HEK293 (cell line): ENCODE data around the gene HINT3.

Source experiments
- CTCF ChIP-seq: fragments of 450-650 bp; formaldehyde crosslinking; IDR thresholded peaks from 2 replicates; pipeline ENCODE4 v1.5.1; 2016; ENCODE audit warnings: missing biosample characterization, missing genetic modification characterization
- IKZF3 ChIP-seq: fragments of 450-650 bp; IDR thresholded peaks from 2 replicates; pipeline ENCODE4 v1.5.0; 2018; ENCODE audit warnings: missing biosample characterization, mild to moderate bottlenecking, missing genetic modification characterization, moderate library complexity
- ZBTB1 ChIP-seq: fragments of 450-650 bp; formaldehyde crosslinking; IDR thresholded peaks from 2 replicates; pipeline ENCODE4 v1.5.1; 2016; ENCODE audit warnings: missing biosample characterization, missing genetic modification characterization
- ZNF514 ChIP-seq: fragments of 450-650 bp; formaldehyde crosslinking; IDR thresholded peaks from 2 replicates; pipeline ENCODE4 v1.5.1; 2016; ENCODE audit warnings: missing biosample characterization, missing genetic modification characterization

DNA sequence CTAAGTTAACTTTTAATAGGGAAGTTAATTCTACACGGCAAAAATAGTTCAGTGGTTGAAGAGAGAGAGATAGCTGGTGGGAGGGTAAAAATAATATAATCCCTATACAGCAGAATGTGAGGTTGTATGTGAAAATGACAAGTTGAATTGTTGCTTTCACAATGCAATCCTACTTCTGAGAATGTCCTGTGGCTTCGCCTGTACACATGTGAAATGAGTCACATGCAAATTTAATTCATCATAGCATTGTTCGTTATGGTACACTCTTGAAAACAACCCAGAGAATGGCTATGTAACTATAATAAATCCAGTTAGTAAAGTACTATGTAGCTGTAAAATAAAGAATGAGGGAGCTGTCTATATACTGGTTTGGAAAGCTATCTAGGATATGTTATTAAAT is 46.0 kb upstream of the HINT3 start:
- TF ChIP-seq CTCF = no peak
- TF ChIP-seq ZBTB1 (tag by site-specific recombination) = no peak
- no peak for TF ChIP-seq IKZF3 (tag by site-specific recombination)
- no peak for TF ChIP-seq ZNF514 (tag by site-specific recombination)
